ENCODE results near the gene KBTBD8. TPM values are rescaled to one million over a fixed set of nuclear protein-coding genes. Genes with fewer than 3 reads are reported as not detected.

KBTBD8 gene
- total and polyA plus RNA-seq, 7 donors, result 0.55 to 4.0 (median 1.4) TPM

DNA sequence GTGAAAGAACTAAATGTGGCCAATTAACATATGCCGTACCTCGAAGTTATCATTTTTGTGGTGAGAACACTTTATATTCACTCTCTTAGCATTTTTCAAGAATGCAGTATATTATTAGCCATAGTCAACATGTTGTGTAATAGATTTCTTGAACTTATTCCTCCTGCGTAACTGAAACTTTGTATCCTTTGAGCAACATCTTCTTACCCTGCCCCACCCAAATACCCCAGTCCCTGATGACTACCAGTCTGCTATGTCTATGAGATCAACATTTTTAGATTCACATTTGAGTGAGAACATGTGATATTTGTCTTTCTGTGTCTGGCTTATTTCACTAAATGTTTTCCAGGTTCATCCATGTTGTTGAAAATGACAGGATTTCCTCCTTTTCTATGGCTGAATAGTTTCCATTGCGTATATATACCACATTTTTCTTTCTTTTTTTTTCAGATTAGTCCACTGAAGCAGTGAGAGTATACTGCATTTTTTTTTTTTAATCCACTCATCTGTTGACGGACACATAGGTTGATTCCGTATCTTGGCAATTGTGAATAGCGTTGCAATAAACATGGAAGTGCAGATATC lies 12.7 kb upstream of the KBTBD8 start:
- no peak for TF ChIP-seq POLR2AphosphoS5 (IDR thresholded peaks at IDR 0.05)
- TF ChIP-seq POLR2A (IDR thresholded peaks at IDR 0.05), result no peak
- no peak for TF ChIP-seq EP300 (IDR thresholded peaks at IDR 0.05)
- no peak for TF ChIP-seq CTCF (IDR thresholded peaks at IDR 0.05)
- Histone ChIP-seq H3K27ac (no peak overlapping the region), H3K4me3 (no peak overlapping the region), H3K36me3 (no peaks in the 10 kb centered on the region), H3K4me1 (peaks cover 0 to 10% (median 5%) of the 10 kb centered on the region in 4 donors), H3K27me3 (no peaks in the 10 kb centered on the region), H3K9me3 (no peaks in the 10 kb centered on the region)
- no peak for DNase-seq
- intact Hi-C loops (cut with DNase I), result no loop called here
- 94 to 95% methylated on average over 7 of the region's 7 CpGs for WGBS, 2 donors

DNA sequence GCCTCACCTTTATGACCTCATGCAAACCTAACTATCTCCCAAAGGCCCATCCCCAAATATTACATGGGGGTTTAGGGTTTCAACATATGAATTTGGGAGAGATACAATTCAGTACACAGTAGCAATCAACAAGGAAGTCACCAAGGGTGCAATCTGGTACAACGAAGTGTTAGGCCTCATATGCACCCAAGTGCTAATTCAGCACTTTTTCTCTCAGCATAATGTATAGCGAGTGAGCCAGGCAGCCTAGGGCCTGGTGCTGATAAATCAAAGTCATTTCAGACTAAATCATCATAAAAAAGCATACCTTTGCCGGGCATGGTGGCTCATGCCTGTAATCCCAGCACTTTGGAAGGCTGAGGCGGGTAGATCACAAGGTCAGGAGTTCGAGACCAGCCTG lies 11.7 kb upstream of the KBTBD8 start:
- Histone ChIP-seq H3K9me3 (no peaks in the 10 kb centered on the region), H3K4me1 (peaks cover 0 to 10% (median 5%) of the 10 kb centered on the region in 4 donors), H3K27me3 (no peaks in the 10 kb centered on the region), H3K4me3 (no peak overlapping the region), H3K27ac (no peak overlapping the region), H3K36me3 (no peaks in the 10 kb centered on the region)
- DNase-seq, result no peak
- intact Hi-C loops (cut with DNase I), result no loop called here
- WGBS, 2 donors, result 90 to 92% methylated on average over 5 of the region's 5 CpGs
- no peak for TF ChIP-seq EP300 (IDR thresholded peaks at IDR 0.05)

DNA sequence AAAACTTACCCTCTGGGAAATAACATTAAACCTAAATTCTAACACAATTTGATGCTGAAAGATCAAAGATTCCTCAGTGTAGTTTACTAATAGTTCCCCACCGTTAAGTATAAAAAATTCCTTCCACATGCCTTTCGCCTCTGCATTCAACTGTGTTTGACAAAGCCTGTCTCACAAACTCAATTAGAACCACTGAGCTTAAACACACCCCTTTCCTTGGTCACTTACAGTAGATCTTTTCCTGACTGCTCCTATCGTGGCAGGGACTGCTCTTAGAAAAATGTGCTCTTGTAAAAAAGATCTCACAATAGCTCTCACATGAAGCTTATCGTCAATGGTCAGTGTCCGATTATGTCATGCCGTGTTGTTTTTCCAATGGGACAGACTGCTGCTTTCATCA lies 8.9 kb upstream of the KBTBD8 start:
- WGBS, 2 donors, result 72 to 82% methylated on average over 6 of the region's 6 CpGs
- H3K27me3 ChIP-seq, result no peaks in the 10 kb centered on the region
- DNase-seq, result no peak
- H3K9me3 ChIP-seq, result no peaks in the 10 kb centered on the region
- intact Hi-C loops (cut with DNase I), result no loop called here
- no peaks in the 10 kb centered on the region for H3K36me3 ChIP-seq
- TF ChIP-seq CTCF (IDR thresholded peaks at IDR 0.05) (no peak), POLR2A (IDR thresholded peaks at IDR 0.05) (no peak), EP300 (IDR thresholded peaks at IDR 0.05) (no peak), POLR2AphosphoS5 (IDR thresholded peaks at IDR 0.05) (no peak)
- peaks cover 0 to 10% (median 5%) of the 10 kb centered on the region in 4 donors for H3K4me1 ChIP-seq
- H3K27ac ChIP-seq, result no peak overlapping the region
- no peak overlapping the region for H3K4me3 ChIP-seq

GRCh38 chr3:66989860-66990696 lies 8.0 kb upstream of the KBTBD8 start:
- Histone ChIP-seq H3K27me3 (no peaks in the 10 kb centered on the region), H3K4me3 (no peak overlapping the region), H3K36me3 (no peaks in the 10 kb centered on the region), H3K27ac (no peak overlapping the region), H3K4me1 (peaks cover 0 to 10% (median 5%) of the 10 kb centered on the region in 4 donors), H3K9me3 (no peaks in the 10 kb centered on the region)
- intact Hi-C loops (cut with DNase I), result loop anchor here (10.0 kb wide), 1 partner anchor 665 kb away; the partner anchor contains the start of gene SUCLG2
- 89 to 90% methylated on average over 7 of the region's 7 CpGs for WGBS, 2 donors
- DNase-seq, result no peak
- TF ChIP-seq POLR2AphosphoS5 (IDR thresholded peaks at IDR 0.05) (no peak), CTCF (IDR thresholded peaks at IDR 0.05) (no peak), POLR2A (IDR thresholded peaks at IDR 0.05) (no peak), EP300 (IDR thresholded peaks at IDR 0.05) (no peak)

GRCh38 chr3:66991459-66991858 lies 6.6 kb upstream of the KBTBD8 start:
- H3K9me3 ChIP-seq, result no peaks in the 10 kb centered on the region
- no peaks in the 10 kb centered on the region for H3K36me3 ChIP-seq
- TF ChIP-seq CTCF (IDR thresholded peaks at IDR 0.05) (no peak), POLR2A (IDR thresholded peaks at IDR 0.05) (no peak), POLR2AphosphoS5 (IDR thresholded peaks at IDR 0.05) (no peak), EP300 (IDR thresholded peaks at IDR 0.05) (no peak)
- intact Hi-C loops (cut with DNase I), result loop anchor here (10.0 kb wide), 1 partner anchor 663 kb away; the partner anchor contains the start of gene SUCLG2
- WGBS, 2 donors, result 44 to 72% methylated on average over 1 of the region's 1 CpG
- no peak overlapping the region for H3K27ac ChIP-seq
- H3K27me3 ChIP-seq, result no peaks in the 10 kb centered on the region
- H3K4me1 ChIP-seq, result peaks cover 0 to 10% (median 5%) of the 10 kb centered on the region in 4 donors
- DNase-seq, result no peak
- no peak overlapping the region for H3K4me3 ChIP-seq

Data from sigmoid colon (tissue), 7 donors.